SU-DHL-6 (cell line): Measurements from ENCODE around the gene C1QB.

Experiments used
- EZH2phosphoT487 ChIP-seq: fragments of 200-600 bp; sonication (generic), shearing (Covaris generic); conservative IDR thresholded peaks from 2 replicates; pipeline ENCODE4 v1.6.1; 2018; ENCODE audit warnings: mild to moderate bottlenecking, antibody characterized with exemption, low read length, moderate library complexity, mixed read lengths
- TF ChIP-seq, protein P1 (sequence below): fragments of 200-600 bp; sonication (generic); IDR thresholded peaks from one replicate; pipeline ENCODE4 v1.5.1; 2017; ENCODE audit warnings: antibody characterized with exemption, mild to moderate bottlenecking, low read length, moderate library complexity; ENCODE audit not compliant: insufficient read depth, poor library complexity, severe bottlenecking

DNA sequence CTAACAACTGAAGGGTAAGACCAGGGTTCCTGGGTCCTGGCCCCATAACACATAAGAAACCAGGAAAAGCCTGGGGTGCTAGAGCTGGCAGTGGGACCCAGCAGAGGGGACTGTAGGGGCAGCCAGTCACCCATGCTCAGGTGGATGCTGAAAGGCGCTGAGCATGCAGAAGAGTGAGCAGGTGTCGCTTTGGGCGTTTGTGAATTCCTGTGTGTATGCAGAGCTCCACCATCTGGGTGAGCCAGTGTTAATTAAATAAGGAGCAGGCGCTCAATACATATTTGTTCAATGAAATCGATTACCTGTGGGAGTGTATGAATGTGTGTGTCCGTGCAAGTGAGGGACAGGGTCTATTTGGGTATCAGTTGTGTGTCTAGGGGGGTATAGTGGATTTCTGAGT lies 16.1 kb upstream of the C1QB start:
- TF ChIP-seq, protein P1, sequence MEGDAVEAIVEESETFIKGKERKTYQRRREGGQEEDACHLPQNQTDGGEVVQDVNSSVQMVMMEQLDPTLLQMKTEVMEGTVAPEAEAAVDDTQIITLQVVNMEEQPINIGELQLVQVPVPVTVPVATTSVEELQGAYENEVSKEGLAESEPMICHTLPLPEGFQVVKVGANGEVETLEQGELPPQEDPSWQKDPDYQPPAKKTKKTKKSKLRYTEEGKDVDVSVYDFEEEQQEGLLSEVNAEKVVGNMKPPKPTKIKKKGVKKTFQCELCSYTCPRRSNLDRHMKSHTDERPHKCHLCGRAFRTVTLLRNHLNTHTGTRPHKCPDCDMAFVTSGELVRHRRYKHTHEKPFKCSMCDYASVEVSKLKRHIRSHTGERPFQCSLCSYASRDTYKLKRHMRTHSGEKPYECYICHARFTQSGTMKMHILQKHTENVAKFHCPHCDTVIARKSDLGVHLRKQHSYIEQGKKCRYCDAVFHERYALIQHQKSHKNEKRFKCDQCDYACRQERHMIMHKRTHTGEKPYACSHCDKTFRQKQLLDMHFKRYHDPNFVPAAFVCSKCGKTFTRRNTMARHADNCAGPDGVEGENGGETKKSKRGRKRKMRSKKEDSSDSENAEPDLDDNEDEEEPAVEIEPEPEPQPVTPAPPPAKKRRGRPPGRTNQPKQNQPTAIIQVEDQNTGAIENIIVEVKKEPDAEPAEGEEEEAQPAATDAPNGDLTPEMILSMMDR, result no peak
- no peak for TF ChIP-seq EZH2phosphoT487
